ENCODE measurements around the gene AGFG2.

DNA sequence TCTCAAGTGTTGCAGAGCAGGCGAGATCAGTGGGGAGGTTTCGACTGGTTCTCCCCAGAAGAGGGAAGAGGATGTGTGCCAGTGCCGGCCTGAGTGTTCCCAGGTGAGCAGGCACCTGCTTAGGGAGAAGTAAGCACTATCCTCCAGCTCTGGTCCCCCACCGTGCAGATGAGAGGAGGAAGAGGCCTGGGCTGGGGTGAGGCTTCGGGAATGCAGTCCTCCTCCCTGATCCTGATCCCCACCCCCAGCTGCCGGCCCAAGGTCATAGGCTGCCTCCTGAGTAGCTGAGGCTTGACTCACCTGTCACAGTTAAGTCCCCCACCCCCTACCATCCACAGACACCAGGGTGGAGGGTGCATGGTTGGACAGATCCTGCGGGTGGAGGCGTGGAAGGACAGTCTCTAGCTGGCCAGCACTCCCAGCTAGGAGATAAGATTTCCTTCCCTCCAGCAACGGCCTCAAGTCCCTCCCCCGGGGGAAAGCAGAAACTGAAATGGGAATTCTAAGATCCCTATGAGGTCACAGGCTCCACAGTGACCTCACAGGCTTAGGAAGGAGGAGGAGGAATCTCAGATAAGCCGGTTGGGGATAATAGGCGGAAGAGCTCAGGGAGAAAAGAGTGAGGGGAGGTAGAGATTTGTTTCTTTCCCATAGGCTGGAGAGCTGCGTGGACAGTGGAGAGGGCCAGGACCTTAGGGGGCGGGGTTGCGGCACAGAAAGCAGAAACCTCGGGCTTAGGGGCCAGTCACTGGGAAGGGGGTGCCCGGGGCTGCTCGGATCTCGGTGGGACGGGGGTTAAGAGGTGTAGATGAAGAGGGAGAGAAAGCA, 45.9 kb downstream of the AGFG2 start:
- TF ChIP-seq GATA2 (IDR thresholded peaks at IDR 0.05; ENCODE audit: low read depth, low read length) = no peak
- TF ChIP-seq GATA3 (IDR thresholded peaks at IDR 0.05; ENCODE audit: low read depth, low read length) = no peak

All from SH-SY5Y (cell line).